ENCODE data around the gene CDS2. TPM values are rescaled to one million over a fixed set of nuclear protein-coding genes. Genes with fewer than 3 reads are reported as not detected.

The CDS2 gene
- total and polyA plus RNA-seq, 2 of the 13 experiments (the other 11 are each of a cell fraction or from before 2014, with no cell fraction given) = 81.3 to 153 TPM

DNA sequence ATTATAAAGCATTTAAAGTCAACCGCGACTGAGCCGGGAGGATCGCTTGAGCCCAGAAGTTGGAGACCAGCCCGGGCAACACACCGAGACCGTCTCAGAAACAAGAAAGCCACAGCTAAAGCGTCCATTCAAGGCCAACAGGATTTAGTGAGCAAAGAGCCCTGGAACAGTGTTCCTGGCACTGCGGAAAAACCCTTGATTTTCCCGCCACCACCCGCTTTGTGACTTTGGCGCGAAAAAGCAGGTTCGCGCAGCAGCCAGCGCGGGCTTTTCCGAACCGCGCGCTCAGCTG lies 7.7 kb upstream of the CDS2 start (continued):
- TF ChIP-seq, protein P1, sequence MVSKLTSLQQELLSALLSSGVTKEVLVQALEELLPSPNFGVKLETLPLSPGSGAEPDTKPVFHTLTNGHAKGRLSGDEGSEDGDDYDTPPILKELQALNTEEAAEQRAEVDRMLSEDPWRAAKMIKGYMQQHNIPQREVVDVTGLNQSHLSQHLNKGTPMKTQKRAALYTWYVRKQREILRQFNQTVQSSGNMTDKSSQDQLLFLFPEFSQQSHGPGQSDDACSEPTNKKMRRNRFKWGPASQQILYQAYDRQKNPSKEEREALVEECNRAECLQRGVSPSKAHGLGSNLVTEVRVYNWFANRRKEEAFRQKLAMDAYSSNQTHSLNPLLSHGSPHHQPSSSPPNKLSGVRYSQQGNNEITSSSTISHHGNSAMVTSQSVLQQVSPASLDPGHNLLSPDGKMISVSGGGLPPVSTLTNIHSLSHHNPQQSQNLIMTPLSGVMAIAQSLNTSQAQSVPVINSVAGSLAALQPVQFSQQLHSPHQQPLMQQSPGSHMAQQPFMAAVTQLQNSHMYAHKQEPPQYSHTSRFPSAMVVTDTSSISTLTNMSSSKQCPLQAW (CRISPR knock-in tag; IDR thresholded peaks at IDR 0.05) = no peak
- TF ChIP-seq, protein P2, sequence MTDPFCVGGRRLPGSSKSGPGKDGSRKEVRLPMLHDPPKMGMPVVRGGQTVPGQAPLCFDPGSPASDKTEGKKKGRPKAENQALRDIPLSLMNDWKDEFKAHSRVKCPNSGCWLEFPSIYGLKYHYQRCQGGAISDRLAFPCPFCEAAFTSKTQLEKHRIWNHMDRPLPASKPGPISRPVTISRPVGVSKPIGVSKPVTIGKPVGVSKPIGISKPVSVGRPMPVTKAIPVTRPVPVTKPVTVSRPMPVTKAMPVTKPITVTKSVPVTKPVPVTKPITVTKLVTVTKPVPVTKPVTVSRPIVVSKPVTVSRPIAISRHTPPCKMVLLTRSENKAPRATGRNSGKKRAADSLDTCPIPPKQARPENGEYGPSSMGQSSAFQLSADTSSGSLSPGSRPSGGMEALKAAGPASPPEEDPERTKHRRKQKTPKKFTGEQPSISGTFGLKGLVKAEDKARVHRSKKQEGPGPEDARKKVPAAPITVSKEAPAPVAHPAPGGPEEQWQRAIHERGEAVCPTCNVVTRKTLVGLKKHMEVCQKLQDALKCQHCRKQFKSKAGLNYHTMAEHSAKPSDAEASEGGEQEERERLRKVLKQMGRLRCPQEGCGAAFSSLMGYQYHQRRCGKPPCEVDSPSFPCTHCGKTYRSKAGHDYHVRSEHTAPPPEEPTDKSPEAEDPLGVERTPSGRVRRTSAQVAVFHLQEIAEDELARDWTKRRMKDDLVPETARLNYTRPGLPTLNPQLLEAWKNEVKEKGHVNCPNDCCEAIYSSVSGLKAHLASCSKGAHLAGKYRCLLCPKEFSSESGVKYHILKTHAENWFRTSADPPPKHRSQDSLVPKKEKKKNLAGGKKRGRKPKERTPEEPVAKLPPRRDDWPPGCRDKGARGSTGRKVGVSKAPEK (CRISPR knock-in tag; IDR thresholded peaks at IDR 0.05; ENCODE audit: borderline replicate concordance) = no peak
- no peak; the same call in 1 of the 2 replicates for TF ChIP-seq EEA1 (CRISPR knock-in tag; IDR thresholded peaks at IDR 0.05; ENCODE audit: borderline replicate concordance)
- TF ChIP-seq, protein P3, sequence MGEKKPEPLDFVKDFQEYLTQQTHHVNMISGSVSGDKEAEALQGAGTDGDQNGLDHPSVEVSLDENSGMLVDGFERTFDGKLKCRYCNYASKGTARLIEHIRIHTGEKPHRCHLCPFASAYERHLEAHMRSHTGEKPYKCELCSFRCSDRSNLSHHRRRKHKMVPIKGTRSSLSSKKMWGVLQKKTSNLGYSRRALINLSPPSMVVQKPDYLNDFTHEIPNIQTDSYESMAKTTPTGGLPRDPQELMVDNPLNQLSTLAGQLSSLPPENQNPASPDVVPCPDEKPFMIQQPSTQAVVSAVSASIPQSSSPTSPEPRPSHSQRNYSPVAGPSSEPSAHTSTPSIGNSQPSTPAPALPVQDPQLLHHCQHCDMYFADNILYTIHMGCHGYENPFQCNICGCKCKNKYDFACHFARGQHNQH (CRISPR knock-in tag; IDR thresholded peaks at IDR 0.05) = no peak
- no peak for TF ChIP-seq ASH2L (IDR thresholded peaks at IDR 0.05; ENCODE audit: insufficient read length, low read depth, low read length)
- TF ChIP-seq SP4 (CRISPR knock-in tag; IDR thresholded peaks at IDR 0.05) = no peak
- TF ChIP-seq SATB2 (CRISPR knock-in tag; IDR thresholded peaks at IDR 0.05) = no peak
- no peak for TF ChIP-seq NFIC (IDR thresholded peaks at IDR 0.05; ENCODE audit: low read length)
- no peak for TF ChIP-seq CBX2 (IDR thresholded peaks at IDR 0.05; ENCODE audit: low read depth, low read length)
- peak; percentile 100; the same call in 1 of the 2 replicates for TF ChIP-seq CBX2 (CRISPR knock-in tag; IDR thresholded peaks at IDR 0.05; ENCODE audit: low read depth)
- TF ChIP-seq ZNF790 (CRISPR knock-in tag; IDR thresholded peaks at IDR 0.05; ENCODE audit: borderline replicate concordance) = no peak
- no peak for TF ChIP-seq ZFP41 (CRISPR knock-in tag; IDR thresholded peaks at IDR 0.05; ENCODE audit: borderline replicate concordance)
- TF ChIP-seq IKZF4 (CRISPR knock-in tag; IDR thresholded peaks at IDR 0.05; ENCODE audit: borderline replicate concordance, low read depth, not compliant biosample characterization) = peak; percentile 99
- TF ChIP-seq, protein P4, sequence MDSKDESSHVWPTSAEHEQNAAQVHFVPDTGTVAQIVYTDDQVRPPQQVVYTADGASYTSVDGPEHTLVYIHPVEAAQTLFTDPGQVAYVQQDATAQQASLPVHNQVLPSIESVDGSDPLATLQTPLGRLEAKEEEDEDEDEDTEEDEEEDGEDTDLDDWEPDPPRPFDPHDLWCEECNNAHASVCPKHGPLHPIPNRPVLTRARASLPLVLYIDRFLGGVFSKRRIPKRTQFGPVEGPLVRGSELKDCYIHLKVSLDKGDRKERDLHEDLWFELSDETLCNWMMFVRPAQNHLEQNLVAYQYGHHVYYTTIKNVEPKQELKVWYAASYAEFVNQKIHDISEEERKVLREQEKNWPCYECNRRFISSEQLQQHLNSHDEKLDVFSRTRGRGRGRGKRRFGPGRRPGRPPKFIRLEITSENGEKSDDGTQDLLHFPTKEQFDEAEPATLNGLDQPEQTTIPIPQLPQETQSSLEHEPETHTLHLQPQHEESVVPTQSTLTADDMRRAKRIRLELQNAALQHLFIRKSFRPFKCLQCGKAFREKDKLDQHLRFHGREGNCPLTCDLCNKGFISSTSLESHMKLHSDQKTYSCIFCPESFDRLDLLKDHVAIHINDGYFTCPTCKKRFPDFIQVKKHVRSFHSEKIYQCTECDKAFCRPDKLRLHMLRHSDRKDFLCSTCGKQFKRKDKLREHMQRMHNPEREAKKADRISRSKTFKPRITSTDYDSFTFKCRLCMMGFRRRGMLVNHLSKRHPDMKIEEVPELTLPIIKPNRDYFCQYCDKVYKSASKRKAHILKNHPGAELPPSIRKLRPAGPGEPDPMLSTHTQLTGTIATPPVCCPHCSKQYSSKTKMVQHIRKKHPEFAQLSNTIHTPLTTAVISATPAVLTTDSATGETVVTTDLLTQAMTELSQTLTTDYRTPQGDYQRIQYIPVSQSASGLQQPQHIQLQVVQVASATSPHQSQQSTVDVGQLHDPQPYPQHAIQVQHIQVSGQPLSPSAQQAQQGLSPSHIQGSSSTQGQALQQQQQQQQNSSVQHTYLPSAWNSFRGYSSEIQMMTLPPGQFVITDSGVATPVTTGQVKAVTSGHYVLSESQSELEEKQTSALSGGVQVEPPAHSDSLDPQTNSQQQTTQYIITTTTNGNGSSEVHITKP (CRISPR knock-in tag; IDR thresholded peaks at IDR 0.05; ENCODE audit: low read depth) = no peak
- no peak for TF ChIP-seq MBNL3 (CRISPR knock-in tag; conservative IDR thresholded peaks at IDR 0.05)
- TF ChIP-seq ZNF20 (CRISPR knock-in tag; IDR thresholded peaks at IDR 0.05) = peak; percentile 99
- TF ChIP-seq KDM4B (CRISPR knock-in tag; IDR thresholded peaks at IDR 0.05) = no peak; the same call in 1 of the 2 replicates
- no peak for TF ChIP-seq FOXK2 (IDR thresholded peaks at IDR 0.05)
- no peak for TF ChIP-seq ZNF850 (CRISPR knock-in tag; conservative IDR thresholded peaks at IDR 0.05)
- 0 out of 2 replicates have a peak, but pooled peaks have one; percentile 99 for TF ChIP-seq GTF3A (CRISPR knock-in tag; conservative IDR thresholded peaks at IDR 0.05)
- 0 out of 2 replicates have a peak, but pooled peaks have one; percentile 68 for TF ChIP-seq RARG (CRISPR knock-in tag; IDR thresholded peaks at IDR 0.05; ENCODE audit: low read depth)
- TF ChIP-seq ZNF501 (CRISPR knock-in tag; IDR thresholded peaks at IDR 0.05) = no peak
- TF ChIP-seq POLR2G (IDR thresholded peaks at IDR 0.05; ENCODE audit: low read depth, low read length) = no peak

Measured in HepG2 (cell line).